Peyer's patch (tissue), 4 donors: ENCODE results near the gene WRAP53. TPM values are rescaled to one million over a fixed set of nuclear protein-coding genes. Genes with fewer than 3 reads are reported as not detected.

Experiments used
- DNase-seq, 3 donors: peaks; one replicate each; pipeline ENCODE4 v3.0.0-alpha.2; 2017 to 2019
- H3K27ac ChIP-seq, 4 donors: fragments of 200-600 bp; sonication (generic); one replicate each; pipeline ENCODE4 v1.5.1; 2016 to 2019
- H3K27me3 ChIP-seq, 2 donors: fragments of 200-600 bp; sonication (generic); one replicate each; pipeline ENCODE4 v1.5.1; 2019
- H3K36me3 ChIP-seq, 3 donors: fragments of 200-600 bp; sonication (generic); one replicate each; pipeline ENCODE4 v1.5.1; 2016 to 2019
- H3K4me1 ChIP-seq, 4 donors: fragments of 200-600 bp; sonication (generic); one replicate each; pipeline ENCODE4 v1.5.1; 2016 to 2019
- H3K4me3 ChIP-seq, 4 donors: fragments of 200-600 bp; sonication (generic); 1 replicate in 3 of 4; 2 replicates in 1 of 4; pipeline ENCODE4 v1.5.1; 2016 to 2019; ENCODE audit warnings: mild to moderate bottlenecking in 1 of 4
- H3K9me3 ChIP-seq, 4 donors: fragments of 200-600 bp; sonication (generic); one replicate each; pipeline ENCODE4 v1.5.1; 2016 to 2019; ENCODE audit warnings: mild to moderate bottlenecking in 1 of 4
- POLR2A ChIP-seq, 2 donors: fragments of 450-650 bp; IDR thresholded peaks; one replicate each; pipeline ENCODE4 v1.5.1; 2017; ENCODE audit warnings: antibody characterized with exemption in 2 of 2, mild to moderate bottlenecking in 2 of 2, moderate library complexity in 2 of 2
- total RNA-seq, 4 donors: library from RNA; depleted of rRNA; stranded (reverse); fragments of >200 nt; gene quantifications; one replicate each; pipeline ENCODE4 v1.1.0, GENCODE V29; 2016
- TF ChIP-seq, protein P1 (sequence below), 6 experiments: fragments of 450-650 bp in 4 of 6; fragments of 200-600 bp in 2 of 6; sonication (generic) in 1 of 6; IDR thresholded peaks; one replicate each; pipeline ENCODE4 v1.5.1; 2017 to 2019; ENCODE audit warnings: antibody characterized with exemption in 6 of 6, mild to moderate bottlenecking in 3 of 6, moderate library complexity in 1 of 6

WRAP53 gene
- total RNA-seq, 4 donors from 2014 or later, result 4.6 to 9.3 (median 6.2) TPM

DNA sequence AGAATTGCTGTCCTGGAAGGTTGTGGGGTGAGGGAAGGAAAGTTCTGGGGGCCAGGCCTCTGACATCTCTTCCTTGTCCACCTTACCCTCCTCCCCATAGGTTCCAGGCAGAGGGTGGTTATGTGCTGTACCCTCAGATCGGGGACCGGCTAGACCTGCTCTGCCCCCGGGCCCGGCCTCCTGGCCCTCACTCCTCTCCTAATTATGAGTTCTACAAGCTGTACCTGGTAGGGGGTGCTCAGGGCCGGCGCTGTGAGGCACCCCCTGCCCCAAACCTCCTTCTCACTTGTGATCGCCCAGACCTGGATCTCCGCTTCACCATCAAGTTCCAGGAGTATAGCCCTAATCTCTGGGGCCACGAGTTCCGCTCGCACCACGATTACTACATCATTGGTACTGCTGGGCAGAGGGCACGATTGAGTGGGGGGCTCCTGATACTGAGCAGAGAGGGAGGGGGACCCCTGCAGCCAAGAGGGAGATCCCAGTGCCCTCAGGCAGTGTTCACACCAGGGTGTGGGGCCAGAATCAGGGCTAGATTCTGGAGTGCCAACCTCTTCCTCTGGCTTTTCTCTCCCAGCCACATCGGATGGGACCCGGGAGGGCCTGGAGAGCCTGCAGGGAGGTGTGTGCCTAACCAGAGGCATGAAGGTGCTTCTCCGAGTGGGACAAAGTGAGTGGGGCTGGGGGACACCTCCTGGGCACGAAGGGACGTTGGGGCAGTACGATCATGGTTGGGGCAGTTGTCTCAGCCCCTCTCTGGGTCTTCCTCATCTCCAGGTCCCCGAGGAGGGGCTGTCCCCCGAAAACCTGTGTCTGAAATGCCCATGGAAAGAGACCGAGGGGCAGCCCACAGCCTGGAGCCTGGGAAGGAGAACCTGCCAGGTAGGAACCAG is 19.8 kb downstream of the WRAP53 start:
- Histone ChIP-seq H3K4me3 (no peak overlapping the region), H3K9me3 (no peaks in the 10 kb centered on the region), H3K4me1 (peaks cover 0 to 12% (median 4%) of the 10 kb centered on the region in 4 donors), H3K36me3 (no peaks in the 10 kb centered on the region), H3K27me3 (peaks cover 0 to 15% of the 10 kb centered on the region in 2 donors), H3K27ac (no peak overlapping the region)
- TF ChIP-seq, protein P1, sequence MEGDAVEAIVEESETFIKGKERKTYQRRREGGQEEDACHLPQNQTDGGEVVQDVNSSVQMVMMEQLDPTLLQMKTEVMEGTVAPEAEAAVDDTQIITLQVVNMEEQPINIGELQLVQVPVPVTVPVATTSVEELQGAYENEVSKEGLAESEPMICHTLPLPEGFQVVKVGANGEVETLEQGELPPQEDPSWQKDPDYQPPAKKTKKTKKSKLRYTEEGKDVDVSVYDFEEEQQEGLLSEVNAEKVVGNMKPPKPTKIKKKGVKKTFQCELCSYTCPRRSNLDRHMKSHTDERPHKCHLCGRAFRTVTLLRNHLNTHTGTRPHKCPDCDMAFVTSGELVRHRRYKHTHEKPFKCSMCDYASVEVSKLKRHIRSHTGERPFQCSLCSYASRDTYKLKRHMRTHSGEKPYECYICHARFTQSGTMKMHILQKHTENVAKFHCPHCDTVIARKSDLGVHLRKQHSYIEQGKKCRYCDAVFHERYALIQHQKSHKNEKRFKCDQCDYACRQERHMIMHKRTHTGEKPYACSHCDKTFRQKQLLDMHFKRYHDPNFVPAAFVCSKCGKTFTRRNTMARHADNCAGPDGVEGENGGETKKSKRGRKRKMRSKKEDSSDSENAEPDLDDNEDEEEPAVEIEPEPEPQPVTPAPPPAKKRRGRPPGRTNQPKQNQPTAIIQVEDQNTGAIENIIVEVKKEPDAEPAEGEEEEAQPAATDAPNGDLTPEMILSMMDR (IDR thresholded peaks at IDR 0.05), result no peak
- no peak for TF ChIP-seq POLR2A (IDR thresholded peaks at IDR 0.05)
- no peak for DNase-seq

- no peak for DNase-seq
- Histone ChIP-seq H3K9me3 (no peaks in the 10 kb centered on the region), H3K27me3 (peaks cover 0 to 12% of the 10 kb centered on the region in 2 donors), H3K4me1 (peaks cover 0 to 12% (median 4%) of the 10 kb centered on the region in 4 donors), H3K36me3 (no peaks in the 10 kb centered on the region), H3K27ac (no peak overlapping the region), H3K4me3 (no peak overlapping the region)
- no peak for TF ChIP-seq POLR2A (IDR thresholded peaks at IDR 0.05)
- TF ChIP-seq, protein P1 (IDR thresholded peaks at IDR 0.05), result no peak
Observed at GRCh38 chr17:7709031-7709430, 20.8 kb downstream of the WRAP53 start.

DNA sequence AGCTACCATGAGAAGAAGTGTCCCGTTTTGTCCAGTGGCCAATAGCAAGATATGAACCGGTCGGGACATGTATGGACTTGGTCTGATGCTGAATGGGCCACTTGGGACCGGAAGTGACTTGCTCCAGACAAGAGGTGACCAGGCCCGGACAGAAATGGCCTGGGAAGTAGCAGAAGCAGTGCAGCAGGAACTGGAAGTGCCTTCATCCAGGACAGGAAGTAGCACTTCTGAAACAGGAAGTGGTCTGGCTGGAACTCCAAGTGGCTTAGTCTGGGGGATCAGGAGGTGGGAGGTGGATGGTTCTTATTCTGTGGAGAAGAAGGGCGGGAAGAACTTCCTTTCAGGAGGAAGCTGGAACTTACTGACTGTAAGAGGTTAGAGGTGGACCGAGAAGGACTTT is 22.0 kb downstream of the WRAP53 start:
- peaks cover 0 to 3% of the 10 kb centered on the region in 2 donors for H3K27me3 ChIP-seq
- H3K9me3 ChIP-seq, result no peaks in the 10 kb centered on the region

GRCh38 chr17:7711051-7711755 is 22.9 kb downstream of the WRAP53 start:
- no peak for DNase-seq
- H3K27me3 ChIP-seq, result peaks cover 0 to 5% of the 10 kb centered on the region in 2 donors

More for the DNA sequence above, 22.0 kb downstream of the WRAP53 start:
- Histone ChIP-seq H3K27ac (no peak overlapping the region), H3K4me3 (no peak overlapping the region), H3K4me1 (peaks cover 0 to 2% (median under 1%) of the 10 kb centered on the region in 4 donors), H3K36me3 (no peaks in the 10 kb centered on the region)
- TF ChIP-seq POLR2A (IDR thresholded peaks at IDR 0.05), result no peak
- TF ChIP-seq, protein P1 (IDR thresholded peaks at IDR 0.05), result no peak
- no peak for DNase-seq

DNA sequence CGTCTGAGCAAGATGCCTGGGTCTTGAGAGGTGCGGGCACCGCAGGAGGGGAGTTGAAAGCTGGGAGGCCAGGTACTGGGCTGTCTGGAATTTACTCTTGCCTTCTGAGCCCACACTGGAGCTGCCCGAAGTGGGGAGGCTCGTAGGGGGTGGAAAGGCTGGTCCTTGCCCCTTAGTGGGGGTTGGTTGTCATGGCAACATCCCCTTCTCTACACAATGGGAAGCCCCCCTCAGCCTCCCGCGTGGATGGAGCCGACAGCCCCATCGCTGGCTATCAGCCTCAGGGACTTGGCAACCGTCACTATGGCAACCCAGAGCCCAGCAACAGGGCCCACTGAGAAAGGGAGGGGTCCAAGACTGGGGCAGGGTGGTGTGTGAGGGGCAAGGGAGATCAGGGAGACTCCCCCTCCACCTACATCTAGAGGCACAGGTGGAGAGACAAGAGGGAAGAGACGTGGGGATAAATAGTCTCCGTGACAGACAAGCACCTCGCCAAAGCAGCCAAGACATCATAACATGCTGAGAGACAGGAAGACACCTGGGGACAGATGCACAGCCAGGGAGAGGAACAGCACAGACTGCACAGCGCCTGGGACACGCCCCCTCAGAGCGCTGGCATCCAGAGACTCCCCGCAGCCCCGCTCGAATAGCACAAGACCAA is 24.0 kb downstream of the WRAP53 start:
- Histone ChIP-seq H3K27me3 (peaks cover 0 to 5% of the 10 kb centered on the region in 2 donors), H3K27ac (no peak overlapping the region), H3K36me3 (no peaks in the 10 kb centered on the region), H3K4me3 (no peak overlapping the region), H3K4me1 (peaks cover 0 to 8% (median 7%) of the 10 kb centered on the region in 4 donors), H3K9me3 (no peaks in the 10 kb centered on the region)
- DNase-seq, result no peak
- TF ChIP-seq, protein P1 (IDR thresholded peaks at IDR 0.05), result no peak
- TF ChIP-seq POLR2A (IDR thresholded peaks at IDR 0.05), result no peak

More at GRCh38 chr17:7711051-7711755, 22.9 kb downstream of the WRAP53 start:
- no peaks in the 10 kb centered on the region for H3K36me3 ChIP-seq
- H3K4me3 ChIP-seq, result no peak overlapping the region
- H3K27ac ChIP-seq, result no peak overlapping the region
- H3K9me3 ChIP-seq, result no peaks in the 10 kb centered on the region
- TF ChIP-seq POLR2A (IDR thresholded peaks at IDR 0.05), result no peak
- TF ChIP-seq, protein P1 (IDR thresholded peaks at IDR 0.05), result no peak
- no peaks in the 10 kb centered on the region for H3K4me1 ChIP-seq
